Neural cell (in vitro differentiated cells): ENCODE results near the gene LRRC39.

ENCODE experiments used
- CTCF ChIP-seq: fragments of 450-650 bp; IDR thresholded peaks from 2 replicates; pipeline ENCODE4 v1.5.1; 2014; ENCODE audit warnings: antibody characterized with exemption, mild to moderate bottlenecking, moderate library complexity; ENCODE audit not compliant: poor library complexity, severe bottlenecking
- EP300 ChIP-seq: fragments of 450-650 bp; conservative IDR thresholded peaks from 2 replicates; pipeline ENCODE4 v1.6.1; 2014; ENCODE audit warnings: antibody characterized with exemption, mild to moderate bottlenecking, moderate library complexity; ENCODE audit not compliant: poor library complexity, severe bottlenecking
- MXI1 ChIP-seq: fragments of 450-650 bp; conservative IDR thresholded peaks from 2 replicates; pipeline ENCODE4 v1.6.1; 2014; ENCODE audit warnings: antibody characterized with exemption, mild to moderate bottlenecking; ENCODE audit not compliant: poor library complexity, severe bottlenecking
- POLR2AphosphoS5 ChIP-seq: IDR thresholded peaks from 2 replicates; pipeline ENCODE4 v1.6.1; 2012
- RAD21 ChIP-seq: fragments of 450-650 bp; conservative IDR thresholded peaks from 2 replicates; pipeline ENCODE4 v1.6.1; 2014; ENCODE audit warnings: antibody characterized with exemption, mild to moderate bottlenecking, moderate library complexity

- no peak for TF ChIP-seq RAD21
- no peak for TF ChIP-seq CTCF
- no peak for TF ChIP-seq MXI1
- TF ChIP-seq POLR2AphosphoS5 = no peak
- no peak for TF ChIP-seq EP300
These were observed 41.8 kb upstream of the LRRC39 start for GRCh38 chr1:100219883-100220282.
